HG03064 (cell line): ENCODE data around the gene SDK1.
"Not testable (repeated sequence)": the region's sequence is repeated elsewhere in the genome, so short reads cannot be mapped to it uniquely, and the experiment has no call there.

Source experiments
- ATAC-seq: cut with Tn5 transposase; IDR thresholded peaks from one replicate; pipeline ENCODE4 v1.9.1; 2021; ENCODE audit warnings: low read depth; ENCODE audit not compliant: unreplicated experiment

Gene SDK1

GRCh38 chr7:4200546-4201094 lies 899.6 kb downstream of the SDK1 start:
- ATAC-seq: no peak

- ATAC-seq: no peak
Observed at GRCh38 chr7:4201566-4201965, 900.5 kb downstream of the SDK1 start.

- ATAC-seq: no peak
Observed at GRCh38 chr7:4202154-4202736, 901.2 kb downstream of the SDK1 start.

GRCh38 chr7:4202954-4203353 lies 901.9 kb downstream of the SDK1 start:
- no peak for ATAC-seq

GRCh38 chr7:4203626-4204512 lies 902.8 kb downstream of the SDK1 start:
- no peak for ATAC-seq

GRCh38 chr7:4204513-4205165 lies 903.6 kb downstream of the SDK1 start:
- ATAC-seq: no peak

- ATAC-seq: no peak
Observed at GRCh38 chr7:4205828-4206227, 904.8 kb downstream of the SDK1 start.

GRCh38 chr7:4207011-4207410 lies 906.0 kb downstream of the SDK1 start:
- no peak for ATAC-seq

GRCh38 chr7:4208086-4208485 lies 907.0 kb downstream of the SDK1 start:
- ATAC-seq: no peak

GRCh38 chr7:4208586-4208985 lies 907.5 kb downstream of the SDK1 start:
- no peak for ATAC-seq

GRCh38 chr7:4209126-4209525 lies 908.1 kb downstream of the SDK1 start:
- no peak for ATAC-seq

GRCh38 chr7:4209966-4210365 lies 908.9 kb downstream of the SDK1 start:
- no peak for ATAC-seq

GRCh38 chr7:4210821-4211220 lies 909.8 kb downstream of the SDK1 start:
- ATAC-seq: no peak

GRCh38 chr7:4211261-4211660 lies 910.2 kb downstream of the SDK1 start:
- no peak for ATAC-seq

- ATAC-seq: no peak
Observed at GRCh38 chr7:4212376-4212775, 911.3 kb downstream of the SDK1 start.

GRCh38 chr7:4214291-4215155 lies 913.5 kb downstream of the SDK1 start:
- ATAC-seq: no peak

- ATAC-seq: no peak
Observed at GRCh38 chr7:4215176-4215720, 914.2 kb downstream of the SDK1 start.

- no peak for ATAC-seq
Observed at GRCh38 chr7:4216016-4216415, 915.0 kb downstream of the SDK1 start.

GRCh38 chr7:4217126-4217660 lies 916.1 kb downstream of the SDK1 start:
- not testable (repeated sequence) for ATAC-seq

GRCh38 chr7:4218481-4218880 lies 917.4 kb downstream of the SDK1 start:
- no peak for ATAC-seq
